ENCODE data around the gene MCTP2. TPM values are rescaled to one million over a fixed set of nuclear protein-coding genes. Genes with fewer than 3 reads are reported as not detected.

MCTP2 gene
- total and polyA plus RNA-seq, 9 of the 15 experiments (the other 6 are each of a cell fraction or from before 2014, with no cell fraction given), result 0.07 TPM; not detected in 8

- Histone ChIP-seq H3K27me3 (ENCODE audit: control insufficient read depth in 2 of 2, insufficient read depth in 2 of 2, low read length in 2 of 2) (no peaks in the 10 kb centered on the region), H3K9ac (ENCODE audit: insufficient read depth in 1 of 2, low read depth in 2 of 2, low read length in 2 of 2) (no peak overlapping the region), H3K27ac (ENCODE audit: extremely low read depth, low read depth, low read length) (no peak overlapping the region), H4K20me1 (replicated peaks; ENCODE audit: control insufficient read depth, insufficient read depth, low read length) (no peaks in the 10 kb centered on the region), H2AFZ (ENCODE audit: low read depth, low read length) (no peak overlapping the region), H3K4me2 (ENCODE audit: insufficient read depth, low read length) (no peak overlapping the region), H3K9me3 (replicated peaks; ENCODE audit: control insufficient read depth, insufficient read depth, low read depth, low read length) (no peaks in the 10 kb centered on the region), H3K4me1 (replicated peaks in 1 of 2; ENCODE audit: control insufficient read depth in 2 of 2, insufficient read depth in 2 of 2, low read length in 2 of 2) (no peaks in the 10 kb centered on the region), H3K4me3 (no peak overlapping the region), H3K9me1 (ENCODE audit: control insufficient read depth, insufficient read depth, low read length) (no peaks in the 10 kb centered on the region), H3K36me3 (ENCODE audit: control insufficient read depth, insufficient read depth, low read length) (no peaks in the 10 kb centered on the region), H3K79me2 (ENCODE audit: control insufficient read depth, insufficient read depth, low read length) (no peaks in the 10 kb centered on the region)
- no peak for DNase-seq (ENCODE audit: extremely low read depth in 1 of 4, low spot score in 3 of 4)
- intact Hi-C loops (cut with micrococcal nuclease) (no loop called here), in situ Hi-C loops (cut with MboI) (no loop called here)
- CTCF ChIA-PET (ENCODE audit: low intra/inter-chr PET ratio), result no interaction called here
- TF ChIP-seq PYGO2 (tag; IDR thresholded peaks at IDR 0.05), result no peak
- no peak for TF ChIP-seq NFRKB (IDR thresholded peaks at IDR 0.05; ENCODE audit: low read depth)
- TF ChIP-seq SLC30A9 (CRISPR knock-in tag; IDR thresholded peaks at IDR 0.05), result no peak
- TF ChIP-seq ZFP36 (IDR thresholded peaks at IDR 0.05; ENCODE audit: low read depth, low read length, partially characterized antibody), result no peak
- TF ChIP-seq ZNF445 (CRISPR knock-in tag; IDR thresholded peaks at IDR 0.05; ENCODE audit: low read depth), result no peak
- no peak for TF ChIP-seq ZNF431 (CRISPR knock-in tag; IDR thresholded peaks at IDR 0.05)
- TF ChIP-seq ZNF239 (CRISPR knock-in tag; IDR thresholded peaks at IDR 0.05), result no peak
- TF ChIP-seq CTCF (IDR thresholded peaks at IDR 0.05 in 2 of 3, conservative IDR thresholded peaks at IDR 0.05 in 1 of 3; ENCODE audit: insufficient read depth in 2 of 3, low read depth in 1 of 3, low read length in 3 of 3), result no peak
- no peak for TF ChIP-seq NR3C1 (CRISPR knock-in tag; IDR thresholded peaks at IDR 0.05)
- POLR2A ChIA-PET, result no interaction called here
- WGBS (ENCODE audit: insufficient coverage, low coverage, missing lambda C conversion rate), result 0% methylated on average over 8 of the region's 9 CpGs
- BruUV-seq (replicated peaks), result no TSS peak
- ATAC-seq, result no peak
- no peak for FAIRE-seq
Observed at GRCh38 chr15:94298364-94298763, 67.0 kb downstream of the MCTP2 start.

All from K562 (cell line).